GM21786 (cell line): ENCODE results near the gene NDUFB4.
A peak's percentile ranks its signal among the peaks of the same experiment; 100 is the strongest.
"Not testable (repeated sequence)": the region's sequence is repeated elsewhere in the genome, so short reads cannot be mapped to it uniquely, and the experiment has no call there.

Experiments
- ATAC-seq: cut with Tn5 transposase; IDR thresholded peaks from one replicate; pipeline ENCODE4 v1.9.1; 2021; ENCODE audit not compliant: unreplicated experiment

NDUFB4 gene

DNA sequence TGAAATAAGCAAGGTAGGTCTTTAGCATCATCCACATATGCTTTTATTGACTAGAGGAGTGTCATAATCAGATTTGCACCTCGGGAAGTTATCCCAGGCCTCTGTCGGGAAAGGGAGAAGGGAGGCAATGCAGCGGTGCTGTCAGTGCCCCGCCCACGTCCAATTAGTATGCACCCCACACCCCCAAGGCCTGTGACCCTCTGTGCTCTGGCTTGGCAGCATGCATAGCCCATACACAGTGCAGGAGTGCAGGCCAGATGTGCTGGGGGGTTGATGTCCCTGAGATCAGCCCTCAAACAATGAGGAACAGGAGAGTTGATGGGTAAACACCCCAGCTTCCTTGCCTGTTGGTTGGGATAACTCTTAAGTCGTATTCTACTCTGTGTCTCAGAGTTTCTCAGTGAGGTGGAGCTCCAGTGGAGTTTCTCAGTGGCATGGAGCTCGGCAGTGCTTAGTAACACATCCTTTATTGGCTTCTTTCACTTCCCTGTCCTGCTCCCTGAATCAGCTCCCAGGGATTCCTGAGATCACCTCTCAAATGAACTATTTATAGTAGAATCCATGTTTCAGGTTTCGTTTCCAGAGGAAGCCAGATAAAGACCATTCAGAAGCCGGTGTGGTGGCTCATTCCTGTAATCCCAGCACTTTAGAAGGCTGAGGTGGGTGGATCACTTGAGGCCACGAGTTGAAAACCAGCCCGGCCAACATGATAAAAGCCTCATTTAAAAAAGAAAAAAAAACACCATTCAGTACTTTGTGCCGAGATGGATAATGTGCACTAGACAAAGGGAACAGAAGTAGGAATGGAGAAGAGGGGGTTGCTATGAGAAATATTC lies 26.7 kb upstream of the NDUFB4 start:
- ATAC-seq = no peak

DNA sequence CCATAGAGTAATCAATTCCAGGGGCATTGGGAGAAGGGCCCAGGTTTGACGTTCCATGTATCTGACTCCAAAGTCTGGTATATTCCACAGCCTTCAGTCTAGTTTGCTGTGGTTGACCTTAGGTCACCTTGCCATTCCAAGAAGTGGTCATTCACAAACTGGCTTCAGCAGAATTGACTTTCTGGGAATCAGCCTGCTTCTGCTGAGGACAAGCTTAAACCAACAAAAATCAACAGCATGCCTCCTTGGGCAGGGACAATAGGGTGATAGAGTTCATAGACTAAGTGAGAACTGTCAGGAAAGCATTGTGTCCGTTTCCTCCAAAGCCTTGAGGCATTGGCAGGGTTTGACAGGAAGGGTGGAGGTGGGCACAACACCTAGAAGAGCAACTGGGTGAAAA lies 24.1 kb upstream of the NDUFB4 start:
- ATAC-seq = no peak

- ATAC-seq = no peak
Observed at GRCh38 chr3:120587332-120587975, 8.7 kb upstream of the NDUFB4 start.

GRCh38 chr3:120595788-120596115 lies 384 bp upstream of the NDUFB4 start:
- no peak for ATAC-seq

DNA sequence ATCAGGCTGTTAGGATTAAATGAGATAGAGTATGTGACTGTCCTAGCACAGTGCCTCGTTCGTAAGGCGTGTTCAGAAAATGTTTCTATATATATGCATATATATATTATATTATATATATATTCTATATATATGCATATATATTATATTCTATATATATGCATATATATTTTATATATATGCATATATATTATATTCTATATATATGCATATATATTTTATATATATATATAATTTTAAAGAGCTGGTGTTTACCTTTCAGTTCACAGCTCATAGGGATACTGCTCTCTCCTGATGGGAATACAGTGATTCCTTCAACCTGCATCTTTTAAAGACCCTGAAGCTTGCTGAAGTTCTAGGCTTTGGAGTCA lies 702 bp downstream of the NDUFB4 start:
- no peak for ATAC-seq

DNA sequence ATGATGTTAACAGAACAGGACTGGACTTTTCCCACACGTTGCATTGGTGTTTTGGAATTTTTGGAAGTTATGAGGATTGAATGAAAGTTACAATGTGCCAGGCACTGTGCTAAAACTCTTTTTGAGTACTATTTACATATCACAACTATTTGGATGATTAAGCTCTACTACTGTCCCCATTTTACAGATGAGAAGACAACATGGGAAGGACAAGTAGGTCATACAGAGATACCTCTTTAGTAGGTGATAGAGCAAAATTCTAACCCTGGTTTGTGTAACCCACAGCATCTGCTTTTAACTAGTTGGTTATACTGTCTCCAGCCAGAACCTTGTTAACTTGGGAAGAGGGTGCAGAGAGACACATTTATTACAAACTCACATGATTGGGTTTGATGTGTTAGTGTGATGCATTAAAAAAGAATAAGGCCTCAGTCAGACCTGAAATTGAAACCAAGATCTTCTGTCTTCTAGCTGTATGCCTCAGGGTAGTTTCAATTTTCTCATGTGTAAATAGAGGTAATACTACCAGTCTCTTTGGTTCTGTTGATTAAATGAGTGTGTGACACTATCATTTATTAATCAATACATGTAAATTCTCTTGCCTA lies 1.4 kb downstream of the NDUFB4 start:
- ATAC-seq = peak; percentile 48

DNA sequence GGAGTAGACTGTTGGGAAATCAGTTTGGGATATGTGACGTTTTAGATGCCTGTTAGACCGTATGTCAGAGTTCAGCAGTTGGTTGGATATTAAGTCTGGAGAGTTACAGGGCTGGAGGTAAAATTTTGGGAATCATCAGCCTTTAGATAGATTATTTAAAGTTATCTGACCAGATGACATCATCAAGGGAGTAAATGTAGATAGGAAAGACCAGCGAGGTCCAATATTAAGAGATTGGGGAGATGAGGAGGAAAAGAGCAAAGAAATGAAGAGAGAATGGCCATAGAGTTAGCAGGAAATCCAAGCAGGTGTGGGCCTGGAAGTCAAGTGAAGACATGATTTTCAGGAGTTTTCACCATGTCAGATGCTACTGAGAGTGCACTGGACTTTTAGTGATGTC lies 3.1 kb downstream of the NDUFB4 start:
- ATAC-seq = no peak

DNA sequence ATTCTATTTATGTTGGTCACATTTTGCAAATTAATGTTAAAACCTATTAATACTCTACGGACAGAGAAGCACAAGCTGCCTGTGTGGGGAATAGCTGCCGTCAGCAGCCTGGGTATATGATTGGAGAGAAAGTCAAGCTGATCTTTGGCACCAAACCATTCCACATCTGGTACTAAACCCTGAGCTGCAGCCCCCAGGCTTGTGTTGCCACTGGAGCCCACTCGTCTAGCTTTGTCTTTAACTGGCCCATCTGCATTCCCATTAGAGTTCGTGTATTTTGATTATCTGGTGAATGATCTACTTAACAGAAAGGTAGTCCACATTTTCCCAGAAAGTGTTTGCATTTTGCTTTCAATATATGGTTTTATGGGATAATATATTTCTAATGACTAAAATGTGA lies 5.4 kb downstream of the NDUFB4 start:
- no peak for ATAC-seq

DNA sequence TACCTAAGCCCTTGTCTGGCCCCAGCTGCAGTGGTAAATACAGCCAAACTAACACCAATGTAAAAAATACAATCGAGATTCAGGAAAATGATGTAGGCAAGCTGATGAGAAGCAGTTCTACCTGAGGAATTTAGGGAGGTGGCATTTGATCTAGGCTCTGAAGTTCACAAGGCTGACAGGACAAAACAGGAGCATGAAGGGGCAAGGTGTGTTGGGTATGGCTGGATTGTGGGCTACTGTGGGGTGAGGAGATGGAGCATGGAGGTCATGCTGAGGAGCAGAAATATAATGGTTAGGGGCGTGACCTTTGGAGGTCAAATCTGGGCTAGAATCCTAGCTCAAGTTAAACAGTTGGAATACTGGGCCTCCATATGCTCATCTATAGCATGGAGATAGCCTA lies 6.5 kb downstream of the NDUFB4 start:
- no peak for ATAC-seq

DNA sequence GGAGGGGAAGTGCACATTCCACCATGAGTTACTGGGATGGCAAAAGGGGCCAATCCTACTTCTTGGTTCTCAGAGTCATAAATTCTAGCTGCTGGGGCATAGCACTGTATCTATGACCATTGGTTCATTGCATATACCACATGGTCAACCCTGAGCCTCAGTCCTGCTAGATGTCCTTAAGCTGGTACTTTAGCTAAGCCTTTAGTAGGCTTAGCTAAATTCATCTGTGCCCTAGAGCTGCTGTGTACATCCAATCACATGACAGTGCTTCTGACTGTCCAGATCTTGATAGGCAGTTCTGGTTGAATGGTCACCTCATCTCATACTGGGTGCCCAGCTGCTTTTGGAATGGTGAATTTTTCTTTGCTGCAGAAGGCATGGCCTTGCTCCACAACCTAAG lies 8.2 kb downstream of the NDUFB4 start:
- ATAC-seq = no peak

- ATAC-seq = no peak
Observed at GRCh38 chr3:120604784-120605183, 8.6 kb downstream of the NDUFB4 start.

DNA sequence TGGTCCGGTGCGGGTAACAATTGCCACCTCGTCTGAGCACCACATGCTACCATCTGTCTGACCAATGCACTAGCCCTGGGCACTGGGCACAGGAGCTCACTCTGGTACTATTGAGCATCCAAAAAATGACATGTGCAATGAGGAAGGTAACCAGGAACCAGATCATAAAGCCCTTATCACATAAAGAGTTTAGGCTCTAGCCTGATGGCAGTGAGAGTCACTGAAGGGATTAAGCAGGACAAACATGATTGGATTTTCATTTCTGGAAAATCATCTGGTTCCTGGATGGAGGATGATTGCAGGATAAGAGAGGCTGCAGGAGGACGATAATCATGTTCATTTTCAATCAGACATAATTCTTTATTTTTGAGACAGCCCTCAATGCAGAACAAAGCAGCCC lies 12.4 kb downstream of the NDUFB4 start:
- ATAC-seq = no peak

DNA sequence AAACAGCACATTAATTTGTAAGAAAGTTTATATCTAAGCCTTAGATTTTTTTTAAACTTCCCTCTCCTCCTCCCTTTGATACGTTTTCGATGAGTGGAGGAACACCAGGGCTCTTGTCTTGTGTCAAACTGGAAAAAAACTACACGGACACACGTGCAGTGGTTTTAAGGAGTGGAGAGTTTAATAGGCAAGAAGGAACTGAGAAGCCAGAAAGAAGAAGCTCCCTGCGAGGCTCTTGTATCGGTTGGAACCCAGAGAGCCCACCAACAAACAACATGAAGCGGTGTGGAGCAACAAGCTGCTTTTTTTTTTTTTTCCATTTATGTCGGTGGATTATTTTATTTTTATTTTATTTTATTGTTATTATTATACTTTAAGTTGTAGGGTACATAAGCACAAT lies 18.6 kb downstream of the NDUFB4 start:
- no peak for ATAC-seq

GRCh38 chr3:120615847-120616609 lies 19.9 kb downstream of the NDUFB4 start:
- no peak for ATAC-seq

- not testable (repeated sequence) for ATAC-seq
Observed at GRCh38 chr3:120616745-120617144, 20.6 kb downstream of the NDUFB4 start.

DNA sequence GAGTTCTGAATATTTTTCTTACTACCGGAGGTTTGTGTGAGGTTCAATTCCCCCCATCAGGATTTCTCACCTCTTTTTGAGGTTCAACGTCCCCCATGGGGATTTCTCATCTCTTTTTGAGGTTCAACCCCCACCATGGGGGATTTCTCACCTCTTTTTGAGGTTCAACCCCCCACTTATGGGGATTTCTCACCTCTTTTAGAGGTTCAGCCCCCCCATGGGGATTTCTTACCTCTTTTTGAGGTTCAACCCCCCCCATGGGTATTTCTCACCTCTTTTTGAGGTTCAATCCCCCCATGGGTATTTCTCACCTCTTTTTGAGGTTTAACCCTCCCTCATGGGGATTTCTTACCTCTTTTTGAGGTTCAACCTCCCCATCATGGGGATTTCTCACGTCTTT lies 26.3 kb downstream of the NDUFB4 start:
- no peak for ATAC-seq

GRCh38 chr3:120622870-120623726 lies 27.0 kb downstream of the NDUFB4 start:
- ATAC-seq = no peak

GRCh38 chr3:120623727-120624093 lies 27.6 kb downstream of the NDUFB4 start:
- ATAC-seq = no peak

- ATAC-seq = no peak
Observed at GRCh38 chr3:120625159-120625586, 29.0 kb downstream of the NDUFB4 start.

DNA sequence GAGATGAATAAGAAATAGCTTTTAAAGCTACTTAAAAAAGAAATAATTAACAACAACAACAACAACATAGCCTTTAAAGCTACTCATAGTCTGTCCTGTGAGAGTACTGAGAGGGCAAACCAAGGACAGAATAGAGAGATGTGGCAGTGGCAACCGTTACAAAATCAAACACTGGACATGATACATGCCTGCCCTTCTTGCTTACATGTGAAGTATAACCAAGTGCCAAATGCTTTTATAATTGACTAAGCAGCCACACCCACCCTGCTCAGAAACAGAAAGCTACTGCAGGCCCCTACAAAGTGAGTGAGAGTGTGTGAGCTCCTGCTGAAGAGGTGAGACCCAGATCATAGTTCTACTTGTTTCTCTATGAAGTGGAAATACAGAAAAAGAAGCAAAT lies 38.4 kb downstream of the NDUFB4 start:
- ATAC-seq = no peak
